IMR-90 (cell line): ENCODE data around the gene RSF1.

Experiments
- BHLHE40 ChIP-seq: fragments of 150-350 bp; IDR thresholded peaks from 2 replicates; pipeline ENCODE4 v1.6.1; 2016; ENCODE audit warnings: mild to moderate bottlenecking, low read depth, low read length
- FOS ChIP-seq: fragments of 150-350 bp; IDR thresholded peaks from 2 replicates; pipeline ENCODE4 v1.6.1; 2016; ENCODE audit warnings: low read depth, low read length
- MAFK ChIP-seq: IDR thresholded peaks from 2 replicates; pipeline ENCODE4 v1.6.1; 2012; ENCODE audit warnings: low read depth, low read length, improper control_type of control experiment
- MAZ ChIP-seq: IDR thresholded peaks from 2 replicates; pipeline ENCODE4 v1.6.1; 2012; ENCODE audit warnings: low read depth, mild to moderate bottlenecking, low read length, improper control_type of control experiment, moderate library complexity, borderline replicate concordance
- MXI1 ChIP-seq: IDR thresholded peaks from 2 replicates; pipeline ENCODE4 v1.6.1; 2012; ENCODE audit warnings: low read depth, mild to moderate bottlenecking, low read length, moderate library complexity, borderline replicate concordance
- POLR2A ChIP-seq: IDR thresholded peaks from 2 replicates; pipeline ENCODE4 v1.6.1; 2012; ENCODE audit warnings: mild to moderate bottlenecking, low read depth, low read length
- RAD21 ChIP-seq: IDR thresholded peaks from 2 replicates; pipeline ENCODE4 v1.6.1; 2012; ENCODE audit warnings: low read length, improper control_type of control experiment
- RCOR1 ChIP-seq: IDR thresholded peaks from 2 replicates; pipeline ENCODE4 v1.6.1; 2012; ENCODE audit warnings: mild to moderate bottlenecking, low read length, improper control_type of control experiment; ENCODE audit not compliant: insufficient replicate concordance
- RFX5 ChIP-seq: IDR thresholded peaks from 2 replicates; pipeline ENCODE4 v1.8.0; 2012; ENCODE audit warnings: low read depth, mild to moderate bottlenecking, low read length, moderate library complexity
- SMC3 ChIP-seq: fragments of 150-350 bp; IDR thresholded peaks from 2 replicates; pipeline ENCODE4 v1.6.1; 2016; ENCODE audit warnings: low read depth, mild to moderate bottlenecking, antibody characterized with exemption, low read length, moderate library complexity
- TF ChIP-seq, protein P1 (sequence below): fragments of 150-350 bp; IDR thresholded peaks from 2 replicates; pipeline ENCODE4 v1.6.1; 2017; ENCODE audit warnings: mild to moderate bottlenecking, antibody characterized with exemption, low read length, low read depth
- TF ChIP-seq, protein P2 (sequence below): conservative IDR thresholded peaks from 2 replicates; pipeline ENCODE4 v1.5.1; 2012; ENCODE audit warnings: mild to moderate bottlenecking, low read depth, low read length, improper control_type of control experiment
- TF ChIP-seq, protein P3 (sequence below): fragments of 150-350 bp; IDR thresholded peaks from 2 replicates; pipeline ENCODE4 v1.6.1; 2016; ENCODE audit warnings: low read depth, mild to moderate bottlenecking, low read length, moderate library complexity, borderline replicate concordance

DNA sequence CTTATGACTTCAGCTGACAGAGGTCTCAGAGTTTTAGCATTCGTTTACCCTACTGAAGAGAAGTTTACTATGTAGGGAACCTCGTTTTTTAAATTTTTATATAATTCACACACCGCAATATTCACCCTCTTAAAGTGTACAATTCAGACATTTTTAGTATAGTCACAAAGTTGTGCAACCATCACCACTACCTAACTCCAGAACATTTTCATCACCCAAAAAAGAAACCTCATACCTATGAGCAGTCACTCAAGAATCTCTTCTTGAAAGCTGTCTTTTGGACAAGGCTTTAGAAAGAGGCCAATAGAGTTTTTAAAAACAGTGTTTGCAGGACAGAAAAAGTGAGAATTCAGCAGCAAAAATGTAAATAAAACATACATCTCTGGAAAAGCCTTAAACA is 143.4 kb downstream of the RSF1 start:
- no peak for TF ChIP-seq RAD21
- TF ChIP-seq, protein P1, sequence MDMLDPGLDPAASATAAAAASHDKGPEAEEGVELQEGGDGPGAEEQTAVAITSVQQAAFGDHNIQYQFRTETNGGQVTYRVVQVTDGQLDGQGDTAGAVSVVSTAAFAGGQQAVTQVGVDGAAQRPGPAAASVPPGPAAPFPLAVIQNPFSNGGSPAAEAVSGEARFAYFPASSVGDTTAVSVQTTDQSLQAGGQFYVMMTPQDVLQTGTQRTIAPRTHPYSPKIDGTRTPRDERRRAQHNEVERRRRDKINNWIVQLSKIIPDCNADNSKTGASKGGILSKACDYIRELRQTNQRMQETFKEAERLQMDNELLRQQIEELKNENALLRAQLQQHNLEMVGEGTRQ = no peak
- no peak for TF ChIP-seq POLR2A
- no peak for TF ChIP-seq FOS
- TF ChIP-seq, protein P2, sequence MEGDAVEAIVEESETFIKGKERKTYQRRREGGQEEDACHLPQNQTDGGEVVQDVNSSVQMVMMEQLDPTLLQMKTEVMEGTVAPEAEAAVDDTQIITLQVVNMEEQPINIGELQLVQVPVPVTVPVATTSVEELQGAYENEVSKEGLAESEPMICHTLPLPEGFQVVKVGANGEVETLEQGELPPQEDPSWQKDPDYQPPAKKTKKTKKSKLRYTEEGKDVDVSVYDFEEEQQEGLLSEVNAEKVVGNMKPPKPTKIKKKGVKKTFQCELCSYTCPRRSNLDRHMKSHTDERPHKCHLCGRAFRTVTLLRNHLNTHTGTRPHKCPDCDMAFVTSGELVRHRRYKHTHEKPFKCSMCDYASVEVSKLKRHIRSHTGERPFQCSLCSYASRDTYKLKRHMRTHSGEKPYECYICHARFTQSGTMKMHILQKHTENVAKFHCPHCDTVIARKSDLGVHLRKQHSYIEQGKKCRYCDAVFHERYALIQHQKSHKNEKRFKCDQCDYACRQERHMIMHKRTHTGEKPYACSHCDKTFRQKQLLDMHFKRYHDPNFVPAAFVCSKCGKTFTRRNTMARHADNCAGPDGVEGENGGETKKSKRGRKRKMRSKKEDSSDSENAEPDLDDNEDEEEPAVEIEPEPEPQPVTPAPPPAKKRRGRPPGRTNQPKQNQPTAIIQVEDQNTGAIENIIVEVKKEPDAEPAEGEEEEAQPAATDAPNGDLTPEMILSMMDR = no peak
- TF ChIP-seq RFX5 = no peak
- no peak for TF ChIP-seq BHLHE40
- TF ChIP-seq RCOR1 = no peak
- TF ChIP-seq, protein P3, sequence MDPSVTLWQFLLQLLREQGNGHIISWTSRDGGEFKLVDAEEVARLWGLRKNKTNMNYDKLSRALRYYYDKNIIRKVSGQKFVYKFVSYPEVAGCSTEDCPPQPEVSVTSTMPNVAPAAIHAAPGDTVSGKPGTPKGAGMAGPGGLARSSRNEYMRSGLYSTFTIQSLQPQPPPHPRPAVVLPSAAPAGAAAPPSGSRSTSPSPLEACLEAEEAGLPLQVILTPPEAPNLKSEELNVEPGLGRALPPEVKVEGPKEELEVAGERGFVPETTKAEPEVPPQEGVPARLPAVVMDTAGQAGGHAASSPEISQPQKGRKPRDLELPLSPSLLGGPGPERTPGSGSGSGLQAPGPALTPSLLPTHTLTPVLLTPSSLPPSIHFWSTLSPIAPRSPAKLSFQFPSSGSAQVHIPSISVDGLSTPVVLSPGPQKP = no peak
- no peak for TF ChIP-seq SMC3
- no peak for TF ChIP-seq MAZ
- TF ChIP-seq MAFK = no peak
- no peak for TF ChIP-seq MXI1
